ENCODE results near the gene SLC25A47.
"Not testable (repeated sequence)": the region's sequence is repeated elsewhere in the genome, so short reads cannot be mapped to it uniquely, and the experiment has no call there.

The SLC25A47 gene

DNA sequence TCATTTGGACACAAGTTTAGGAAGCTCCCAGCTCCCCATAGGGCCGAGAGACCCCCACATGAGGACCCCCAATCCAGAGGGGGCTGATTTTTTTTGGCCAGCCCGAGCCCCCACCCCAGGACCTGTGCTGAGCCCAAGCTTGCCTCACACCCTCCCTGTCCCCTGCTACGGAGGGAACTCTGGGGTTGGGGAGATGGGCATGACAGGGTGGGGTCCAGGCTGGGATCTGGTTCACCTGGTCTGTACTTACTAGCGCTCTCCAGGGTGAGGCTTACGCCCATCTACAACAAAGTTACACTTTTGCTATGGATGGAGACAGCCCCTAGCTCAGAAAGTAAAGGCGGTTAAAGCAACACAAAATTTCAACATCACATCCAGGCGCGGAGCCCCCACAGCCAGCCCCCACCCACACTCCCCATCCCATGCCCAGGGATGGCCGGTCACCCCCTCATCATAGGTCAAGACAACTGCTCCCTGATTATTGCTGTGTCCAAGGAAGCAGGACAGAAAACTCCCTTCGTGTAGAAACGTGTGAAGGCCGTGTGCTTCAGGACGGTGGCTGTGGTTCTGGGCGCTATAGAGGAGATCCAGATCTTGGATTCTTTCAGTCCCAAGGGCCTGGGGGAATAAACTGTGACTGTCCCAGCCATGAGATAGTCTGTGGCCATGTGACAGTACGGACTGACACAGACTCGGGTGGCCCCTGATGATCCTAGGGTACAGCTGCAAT lies 27.6 kb upstream of the SLC25A47 start:
- no CpG with 5 or more reads among the region's 16 CpGs for WGBS (ENCODE audit: extremely low coverage, insufficient coverage, low lambda C conversion rate)
- H3K23ac ChIP-seq (ENCODE audit: low read length): no peak overlapping the region

DNA sequence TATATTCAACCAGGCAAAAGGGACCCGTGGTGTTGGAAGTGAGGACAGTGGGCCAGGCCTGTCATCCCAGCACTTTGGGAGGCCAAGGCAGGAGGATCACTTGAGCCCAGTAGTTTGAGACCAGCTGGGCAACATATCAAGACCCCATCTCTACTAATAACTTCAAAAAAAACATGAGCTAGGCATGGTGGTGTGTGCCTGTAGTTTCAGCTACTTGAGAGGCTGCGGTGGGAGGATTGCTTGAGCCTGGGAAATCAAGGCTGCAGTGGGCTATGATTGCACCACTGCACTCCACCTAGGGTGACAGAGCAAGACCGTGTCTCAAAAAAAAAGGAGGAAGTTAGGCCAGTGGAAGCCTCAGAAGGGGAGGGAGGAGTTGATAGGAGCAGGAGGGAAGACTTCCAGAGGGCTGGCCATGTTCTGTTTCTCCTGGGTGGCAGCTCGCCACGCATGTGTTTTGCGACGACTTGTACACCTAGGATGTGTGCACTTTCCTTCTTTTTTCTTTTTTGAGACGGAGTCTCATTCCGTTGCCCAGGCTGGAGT lies 27.0 kb upstream of the SLC25A47 start:
- WGBS (ENCODE audit: extremely low coverage, insufficient coverage, low lambda C conversion rate): no CpG with 5 or more reads among the region's 9 CpGs
- no peak for DNase-seq
- no peak overlapping the region for H3K56ac ChIP-seq (ENCODE audit: low read length)

More for the DNA sequence above, 27.6 kb upstream of the SLC25A47 start:
- Histone ChIP-seq H3K9ac (ENCODE audit: low read length) (no peak overlapping the region), H3K79me2 (ENCODE audit: control insufficient read depth, insufficient read depth, low read length) (no peaks in the 10 kb centered on the region), H3K4ac (ENCODE audit: low read depth, low read length) (no peak overlapping the region), H2BK15ac (replicated peaks; ENCODE audit: low read depth) (no peak overlapping the region), H3K27me3 (ENCODE audit: insufficient read depth, low read length, poor library complexity) (no peaks in the 10 kb centered on the region), H4K5ac (ENCODE audit: low read length) (no peak overlapping the region), H3K18ac (ENCODE audit: low read length) (no peak overlapping the region), H3K27ac (ENCODE audit: low read depth, low read length) (no peak overlapping the region), H3K4me3 (ENCODE audit: low read length) (no peak overlapping the region), H2BK120ac (ENCODE audit: low read depth, low read length) (no peak overlapping the region), H3K79me1 (ENCODE audit: low read length) (peaks cover 10% of the 10 kb centered on the region), H3K56ac (ENCODE audit: low read length) (no peak overlapping the region), H3K4me2 (ENCODE audit: low read length) (no peak overlapping the region), H3K36me3 (ENCODE audit: control insufficient read depth, insufficient read depth, low read length) (peaks cover 5% of the 10 kb centered on the region), H2AK5ac (ENCODE audit: low read length) (no peak overlapping the region), H2BK5ac (ENCODE audit: low read length) (no peak overlapping the region), H3K4me1 (ENCODE audit: control insufficient read depth, low read depth, low read length) (no peaks in the 10 kb centered on the region), H4K8ac (ENCODE audit: low read depth, low read length) (no peak overlapping the region)
- no peak for DNase-seq

GRCh38 chr14:100296729-100297128 lies 26.4 kb upstream of the SLC25A47 start:
- DNase-seq; H3K4me2 ChIP-seq (ENCODE audit: low read length); H3K23ac ChIP-seq (ENCODE audit: low read length); H3K18ac ChIP-seq (ENCODE audit: low read length); H3K4ac ChIP-seq (ENCODE audit: low read depth, low read length); H2BK15ac ChIP-seq (replicated peaks; ENCODE audit: low read depth); H2BK120ac ChIP-seq (ENCODE audit: low read depth, low read length); H3K79me2 ChIP-seq (ENCODE audit: control insufficient read depth, insufficient read depth, low read length); H3K27ac ChIP-seq (ENCODE audit: low read depth, low read length); H4K5ac ChIP-seq (ENCODE audit: low read length); H3K4me3 ChIP-seq (ENCODE audit: low read length); H2BK5ac ChIP-seq (ENCODE audit: low read length); H2AK5ac ChIP-seq (ENCODE audit: low read length); H4K8ac ChIP-seq (ENCODE audit: low read depth, low read length); H3K4me1 ChIP-seq (ENCODE audit: control insufficient read depth, low read depth, low read length); H3K27me3 ChIP-seq (ENCODE audit: insufficient read depth, low read length, poor library complexity); H3K36me3 ChIP-seq (ENCODE audit: control insufficient read depth, insufficient read depth, low read length); H3K56ac ChIP-seq (ENCODE audit: low read length); H3K79me1 ChIP-seq (ENCODE audit: low read length); H3K9ac ChIP-seq (ENCODE audit: low read length): not testable (repeated sequence)
- WGBS (ENCODE audit: extremely low coverage, insufficient coverage, low lambda C conversion rate): no CpG with 5 or more reads among the region's 11 CpGs

More for the DNA sequence above, 27.0 kb upstream of the SLC25A47 start:
- no peak overlapping the region for H3K4me3 ChIP-seq (ENCODE audit: low read length)
- H2BK5ac ChIP-seq (ENCODE audit: low read length): no peak overlapping the region
- no peak overlapping the region for H3K27ac ChIP-seq (ENCODE audit: low read depth, low read length)
- no peaks in the 10 kb centered on the region for H3K79me2 ChIP-seq (ENCODE audit: control insufficient read depth, insufficient read depth, low read length)
- H3K4me1 ChIP-seq (ENCODE audit: control insufficient read depth, low read depth, low read length): no peaks in the 10 kb centered on the region
- no peak overlapping the region for H2BK15ac ChIP-seq (replicated peaks; ENCODE audit: low read depth)
- H2BK120ac ChIP-seq (ENCODE audit: low read depth, low read length): no peak overlapping the region
- H4K5ac ChIP-seq (ENCODE audit: low read length): no peak overlapping the region
- H3K27me3 ChIP-seq (ENCODE audit: insufficient read depth, low read length, poor library complexity): no peaks in the 10 kb centered on the region
- no peak overlapping the region for H3K4me2 ChIP-seq (ENCODE audit: low read length)
- H3K36me3 ChIP-seq (ENCODE audit: control insufficient read depth, insufficient read depth, low read length): peaks cover 5% of the 10 kb centered on the region
- no peak overlapping the region for H3K9ac ChIP-seq (ENCODE audit: low read length)
- no peak overlapping the region for H4K8ac ChIP-seq (ENCODE audit: low read depth, low read length)
- H3K18ac ChIP-seq (ENCODE audit: low read length): no peak overlapping the region
- H3K23ac ChIP-seq (ENCODE audit: low read length): no peak overlapping the region
- H2AK5ac ChIP-seq (ENCODE audit: low read length): no peak overlapping the region
- no peak overlapping the region for H3K4ac ChIP-seq (ENCODE audit: low read depth, low read length)
- peaks cover 10% of the 10 kb centered on the region for H3K79me1 ChIP-seq (ENCODE audit: low read length)

DNA sequence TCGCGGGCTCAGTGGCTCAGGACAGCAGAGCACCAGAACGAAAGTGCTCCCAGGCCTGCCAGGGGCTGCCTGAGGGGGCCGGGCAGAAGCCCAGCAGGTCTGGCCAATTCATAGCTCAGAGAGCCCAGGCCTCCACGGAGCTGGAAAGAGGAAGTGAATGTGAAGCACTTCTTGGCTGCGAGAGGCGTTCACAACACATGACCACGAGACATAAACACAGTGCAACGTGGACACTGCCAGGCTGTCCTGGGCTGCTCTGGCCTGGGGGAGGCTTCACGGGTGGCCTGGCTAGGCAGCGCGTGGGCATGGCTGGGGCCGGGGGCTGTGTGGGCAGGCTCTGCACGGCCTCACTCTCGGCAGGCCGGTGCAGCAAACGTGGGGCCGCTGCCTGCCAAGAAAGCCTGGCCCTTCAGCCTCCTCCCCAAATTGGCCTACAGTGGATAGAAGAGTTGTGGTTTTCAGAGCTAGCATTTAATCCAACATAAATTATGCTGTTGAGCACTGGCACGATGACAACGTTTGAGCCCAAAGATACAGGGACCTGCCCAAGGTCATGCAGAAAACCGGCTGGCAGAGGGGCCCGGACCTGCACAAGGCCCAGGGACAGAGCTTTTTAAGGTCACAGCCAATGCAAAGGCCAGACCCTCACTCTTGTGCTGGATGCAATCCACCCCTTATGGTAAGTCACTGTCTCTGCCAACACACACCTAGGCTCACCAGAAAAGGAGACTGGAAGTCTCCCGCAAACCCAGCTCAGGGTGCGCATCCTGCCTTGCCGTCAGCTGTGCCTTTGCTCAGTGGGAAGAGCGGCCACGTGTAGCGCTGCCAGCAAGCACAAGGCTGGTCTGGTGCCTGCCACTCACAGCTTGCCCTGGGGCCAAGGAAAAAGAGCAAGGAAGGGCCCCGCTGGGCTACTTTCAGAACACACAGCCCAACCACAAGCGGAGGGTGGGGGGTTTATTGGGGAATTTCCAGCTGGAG lies 25.5 kb upstream of the SLC25A47 start:
- H3K27ac ChIP-seq (ENCODE audit: low read depth, low read length): no peak overlapping the region
- no peaks in the 10 kb centered on the region for H3K36me3 ChIP-seq (ENCODE audit: control insufficient read depth, insufficient read depth, low read length)
- H4K8ac ChIP-seq (ENCODE audit: low read depth, low read length): no peak overlapping the region
- no peaks in the 10 kb centered on the region for H3K4me1 ChIP-seq (ENCODE audit: control insufficient read depth, low read depth, low read length)
- no peak overlapping the region for H3K9ac ChIP-seq (ENCODE audit: low read length)
- no peak overlapping the region for H2BK15ac ChIP-seq (replicated peaks; ENCODE audit: low read depth)
- no peaks in the 10 kb centered on the region for H3K27me3 ChIP-seq (ENCODE audit: insufficient read depth, low read length, poor library complexity)
- no peak overlapping the region for H3K4ac ChIP-seq (ENCODE audit: low read depth, low read length)
- no peak for DNase-seq
- H3K4me2 ChIP-seq (ENCODE audit: low read length): no peak overlapping the region
- H3K79me1 ChIP-seq (ENCODE audit: low read length): peaks cover 11% of the 10 kb centered on the region
- H3K18ac ChIP-seq (ENCODE audit: low read length): no peak overlapping the region
- H3K23ac ChIP-seq (ENCODE audit: low read length): no peak overlapping the region
- no peaks in the 10 kb centered on the region for H3K79me2 ChIP-seq (ENCODE audit: control insufficient read depth, insufficient read depth, low read length)
- H2AK5ac ChIP-seq (ENCODE audit: low read length): no peak overlapping the region
- no peak overlapping the region for H3K4me3 ChIP-seq (ENCODE audit: low read length)
- H4K5ac ChIP-seq (ENCODE audit: low read length): no peak overlapping the region
- no peak overlapping the region for H3K56ac ChIP-seq (ENCODE audit: low read length)
- H2BK120ac ChIP-seq (ENCODE audit: low read depth, low read length): no peak overlapping the region
- no CpG with 5 or more reads among the region's 30 CpGs for WGBS (ENCODE audit: extremely low coverage, insufficient coverage, low lambda C conversion rate)
- no peak overlapping the region for H2BK5ac ChIP-seq (ENCODE audit: low read length)

DNA sequence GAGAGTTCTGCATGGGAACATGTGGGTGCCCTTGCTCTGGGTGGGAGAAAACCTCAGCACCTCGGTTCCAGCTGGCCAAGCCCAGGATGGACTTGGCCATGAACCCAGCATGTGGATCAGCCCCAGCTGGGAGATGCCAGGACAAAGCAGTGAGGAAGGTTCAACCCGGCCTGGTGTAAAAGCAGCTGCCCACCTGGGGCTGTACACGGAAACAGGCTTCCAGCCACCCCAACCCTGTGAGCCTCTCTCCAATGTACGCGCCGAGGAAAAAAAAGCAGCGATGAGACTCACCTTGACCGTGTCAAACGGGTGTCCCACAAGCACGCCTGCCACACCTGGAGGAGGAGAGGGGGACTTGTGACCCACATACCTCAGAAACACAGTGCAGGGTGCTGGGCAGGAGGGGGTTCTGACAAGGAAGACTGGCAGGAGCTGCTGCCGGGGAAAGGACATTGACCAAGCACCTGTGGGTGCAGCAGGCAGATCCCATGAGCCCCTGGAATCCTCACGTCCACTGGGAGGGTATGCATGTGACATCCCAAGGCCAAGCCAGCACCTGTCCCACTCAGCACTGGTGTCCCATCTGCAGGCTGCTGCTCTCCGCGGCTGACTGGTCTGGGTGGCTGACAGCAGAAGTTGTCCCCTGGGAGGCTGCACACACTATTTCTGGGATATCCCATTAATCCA lies 24.4 kb upstream of the SLC25A47 start:
- H2BK5ac ChIP-seq (ENCODE audit: low read length): no peak overlapping the region
- H3K9ac ChIP-seq (ENCODE audit: low read length): no peak overlapping the region
- peaks cover under 1% of the 10 kb centered on the region for H3K4me1 ChIP-seq (ENCODE audit: control insufficient read depth, low read depth, low read length)
- H3K4ac ChIP-seq (ENCODE audit: low read depth, low read length): no peak overlapping the region
- no peak overlapping the region for H4K8ac ChIP-seq (ENCODE audit: low read depth, low read length)
- H3K36me3 ChIP-seq (ENCODE audit: control insufficient read depth, insufficient read depth, low read length): no peaks in the 10 kb centered on the region
- no peak overlapping the region for H3K23ac ChIP-seq (ENCODE audit: low read length)
- peaks cover 15% of the 10 kb centered on the region for H3K79me1 ChIP-seq (ENCODE audit: low read length)
- no peaks in the 10 kb centered on the region for H3K27me3 ChIP-seq (ENCODE audit: insufficient read depth, low read length, poor library complexity)
- DNase-seq: no peak
- no peak overlapping the region for H3K4me2 ChIP-seq (ENCODE audit: low read length)
- no peak overlapping the region for H3K27ac ChIP-seq (ENCODE audit: low read depth, low read length)
- H3K79me2 ChIP-seq (ENCODE audit: control insufficient read depth, insufficient read depth, low read length): peaks cover 6% of the 10 kb centered on the region
- no peak overlapping the region for H3K56ac ChIP-seq (ENCODE audit: low read length)
- no peak overlapping the region for H2AK5ac ChIP-seq (ENCODE audit: low read length)
- H3K4me3 ChIP-seq (ENCODE audit: low read length): no peak overlapping the region
- H3K18ac ChIP-seq (ENCODE audit: low read length): no peak overlapping the region
- H4K5ac ChIP-seq (ENCODE audit: low read length): no peak overlapping the region
- H2BK120ac ChIP-seq (ENCODE audit: low read depth, low read length): no peak overlapping the region
- H2BK15ac ChIP-seq (replicated peaks; ENCODE audit: low read depth): no peak overlapping the region
- WGBS (ENCODE audit: extremely low coverage, insufficient coverage, low lambda C conversion rate): no CpG with 5 or more reads among the region's 14 CpGs

All from mesendoderm (in vitro differentiated cells).